Measurements from ENCODE around the gene PGA5.

The PGA5 gene

GRCh38 chr11:61295596-61295926 is 54.6 kb downstream of the PGA5 start:
- no peak for DNase-seq

GRCh38 chr11:61297341-61297740 is 56.4 kb downstream of the PGA5 start:
- no peak for DNase-seq

DNA sequence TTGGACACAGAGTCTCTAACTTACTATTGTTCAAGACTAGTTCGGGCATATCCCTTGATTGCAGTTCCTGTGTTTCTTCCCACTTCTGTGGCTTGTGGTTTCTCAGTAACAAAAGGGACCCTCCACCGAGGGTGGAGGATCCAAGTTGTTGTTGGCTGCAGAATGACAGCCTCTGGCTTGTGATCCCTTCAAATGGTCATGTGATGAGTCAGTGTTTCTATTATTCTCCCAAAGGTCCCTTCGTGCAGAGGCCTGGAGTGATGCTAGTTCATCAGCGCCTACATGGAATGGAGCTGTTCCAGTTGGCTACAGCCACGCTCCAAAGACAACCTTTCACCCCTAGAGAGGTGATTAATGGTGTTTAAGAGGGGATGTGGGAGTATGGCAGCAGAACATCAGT is 56.8 kb downstream of the PGA5 start:
- no peak for DNase-seq

- DNase-seq = no peak
Measured at GRCh38 chr11:61298663-61299244, 57.8 kb downstream of the PGA5 start.
